Skeletal muscle tissue (tissue), 4 donors: ENCODE results near the gene KLHL6. TPM values are rescaled to one million over a fixed set of nuclear protein-coding genes. Genes with fewer than 3 reads are reported as not detected.

Source experiments
- H3K27ac ChIP-seq: one replicate; pipeline ENCODE4 v1.7.0; 2013; ENCODE audit warnings: mild to moderate bottlenecking, low read depth, low read length, inconsistent platforms
- H3K27me3 ChIP-seq, 3 donors: one replicate each; pipeline ENCODE4 v1.7.0; 2013; ENCODE audit warnings: low read length in 3 of 3; ENCODE audit not compliant: control insufficient read depth in 3 of 3, insufficient read depth in 3 of 3
- H3K36me3 ChIP-seq, 3 donors: one replicate each; pipeline ENCODE4 v1.7.0; 2013; ENCODE audit warnings: low read length in 3 of 3; ENCODE audit not compliant: control insufficient read depth in 3 of 3, insufficient read depth in 3 of 3
- H3K4me1 ChIP-seq, 3 donors: one replicate each; pipeline ENCODE4 v1.7.0; 2013; ENCODE audit warnings: low read length in 3 of 3, mild to moderate bottlenecking in 3 of 3; ENCODE audit not compliant: control insufficient read depth in 3 of 3, insufficient read depth in 3 of 3
- H3K4me3 ChIP-seq, 3 donors: one replicate each; pipeline ENCODE4 v1.7.0; 2013; ENCODE audit warnings: low read length in 3 of 3
- H3K9ac ChIP-seq, 3 donors: one replicate each; pipeline ENCODE4 v1.7.0; 2013; ENCODE audit warnings: low read length in 3 of 3, mild to moderate bottlenecking in 3 of 3, moderate library complexity in 2 of 3, low read depth in 1 of 3
- H3K9me3 ChIP-seq, 3 donors: one replicate each; pipeline ENCODE4 v1.7.0; 2013; ENCODE audit warnings: low read length in 3 of 3; ENCODE audit not compliant: control insufficient read depth in 3 of 3
- total RNA-seq: library from RNA; depleted of rRNA; stranded (reverse); fragments of >200 nt; gene quantifications from one replicate; pipeline ENCODE4 v1.2.3, GENCODE V29; 2014
- donor health status: Osteomylitis.

Gene KLHL6
- total RNA-seq, 1 donor from 2014 or later = 1.0 TPM

DNA sequence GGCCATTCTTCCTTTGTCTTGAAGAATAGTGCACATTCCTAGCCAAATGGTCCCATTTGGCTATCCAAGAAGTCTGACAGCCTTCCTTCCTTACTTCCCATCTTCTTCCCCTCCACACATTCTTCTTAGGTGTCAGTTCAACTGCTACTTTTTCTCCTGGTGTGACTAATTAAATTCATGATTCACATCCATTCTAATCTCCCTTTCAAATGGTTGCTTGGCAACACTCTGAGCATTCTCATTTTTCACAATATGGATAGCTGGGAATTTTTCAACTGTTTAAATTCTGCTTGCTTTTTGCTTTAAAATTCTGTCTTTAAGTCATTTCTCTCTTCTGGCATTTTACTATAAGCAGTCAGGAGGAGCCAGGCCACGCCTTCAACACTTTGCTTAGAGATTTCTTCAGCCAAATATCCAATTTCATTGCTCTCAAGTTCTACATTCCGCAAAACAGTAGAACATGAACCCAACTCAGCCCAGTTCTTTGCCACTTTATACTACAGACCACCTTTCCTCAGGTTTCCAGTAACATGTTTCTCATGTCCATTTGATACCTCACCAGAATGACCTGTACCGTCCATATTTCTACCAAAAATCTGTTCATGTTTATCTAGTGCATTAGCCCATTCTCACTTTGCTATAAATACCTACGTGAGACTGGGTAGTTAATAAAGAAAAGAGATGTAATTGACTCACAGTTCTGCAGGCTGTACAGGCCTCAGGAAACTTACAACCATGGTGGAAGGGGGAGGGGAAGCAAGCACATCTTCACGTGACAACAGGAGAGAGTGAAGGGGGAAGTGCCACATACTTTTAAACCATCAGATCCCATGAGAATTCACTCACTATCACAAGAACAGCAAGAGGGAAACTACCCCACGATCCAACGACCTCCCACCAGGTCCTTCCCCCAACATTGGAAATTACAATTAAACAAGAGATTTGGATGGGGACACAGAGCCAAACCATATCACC is 95.1 kb downstream of the KLHL6 start:
- H3K4me3 ChIP-seq = no peak overlapping the region
- H3K9ac ChIP-seq = no peak overlapping the region
- peaks cover 0 to 2% (median 0%) of the 10 kb centered on the region in 3 donors for H3K36me3 ChIP-seq
- no peaks in the 10 kb centered on the region for H3K27me3 ChIP-seq
- no peak overlapping the region for H3K27ac ChIP-seq
- no peaks in the 10 kb centered on the region for H3K4me1 ChIP-seq
- H3K9me3 ChIP-seq = no peaks in the 10 kb centered on the region

DNA sequence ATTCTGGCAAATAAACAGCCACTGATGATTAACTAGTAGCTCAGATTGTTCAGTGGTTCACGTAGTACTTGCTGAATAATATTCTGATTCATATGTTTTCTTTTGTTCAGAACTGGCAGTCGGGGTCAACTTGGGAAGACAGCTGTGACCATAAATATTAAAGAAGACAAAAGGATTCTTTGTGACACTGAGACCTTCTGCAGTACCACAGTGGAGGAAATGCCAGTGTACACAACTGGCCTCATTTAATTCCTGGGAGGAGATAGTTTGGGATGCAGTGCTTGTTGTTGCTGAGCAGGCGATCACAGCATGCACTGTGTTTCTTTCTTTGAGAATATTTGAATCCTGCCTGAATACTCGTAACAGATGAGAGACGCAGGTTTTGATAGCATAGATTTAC is 100.4 kb downstream of the KLHL6 start:
- H3K4me1 ChIP-seq = peaks cover 0 to 3% (median under 1%) of the 10 kb centered on the region in 3 donors
- H3K9ac ChIP-seq = no peak overlapping the region
- no peak overlapping the region for H3K4me3 ChIP-seq
- H3K36me3 ChIP-seq = peaks cover 0 to 12% (median 5%) of the 10 kb centered on the region in 3 donors
- H3K27me3 ChIP-seq = no peaks in the 10 kb centered on the region
- H3K27ac ChIP-seq = peak overlapping the region; percentile 23
- no peaks in the 10 kb centered on the region for H3K9me3 ChIP-seq

DNA sequence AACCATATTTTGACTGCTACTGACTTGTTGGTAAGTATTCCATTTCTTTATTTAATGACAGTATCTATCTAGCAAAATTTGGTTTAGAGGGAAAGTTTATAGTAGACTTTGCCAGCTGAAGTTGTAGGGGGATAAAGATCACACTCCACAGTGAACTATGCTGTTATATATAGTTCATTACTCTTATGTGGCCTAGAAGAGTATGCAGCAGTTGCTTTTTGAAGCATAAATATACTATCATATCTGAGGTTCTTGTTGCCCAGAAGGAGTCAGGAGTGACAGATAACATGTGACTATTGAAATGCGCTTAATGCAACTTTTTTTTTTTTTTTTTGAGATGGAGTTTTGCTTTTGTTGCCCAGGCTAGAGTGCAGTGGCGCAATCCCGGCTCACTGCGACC is 101.4 kb downstream of the KLHL6 start:
- Histone ChIP-seq H3K4me1 (peaks cover 3 to 9% (median 5%) of the 10 kb centered on the region in 3 donors), H3K4me3 (no peak overlapping the region), H3K27ac (peak overlapping the region; percentile 61), H3K36me3 (peaks cover 0 to 12% (median 5%) of the 10 kb centered on the region in 3 donors), H3K9me3 (no peaks in the 10 kb centered on the region), H3K9ac (no peak overlapping the region), H3K27me3 (no peaks in the 10 kb centered on the region)

DNA sequence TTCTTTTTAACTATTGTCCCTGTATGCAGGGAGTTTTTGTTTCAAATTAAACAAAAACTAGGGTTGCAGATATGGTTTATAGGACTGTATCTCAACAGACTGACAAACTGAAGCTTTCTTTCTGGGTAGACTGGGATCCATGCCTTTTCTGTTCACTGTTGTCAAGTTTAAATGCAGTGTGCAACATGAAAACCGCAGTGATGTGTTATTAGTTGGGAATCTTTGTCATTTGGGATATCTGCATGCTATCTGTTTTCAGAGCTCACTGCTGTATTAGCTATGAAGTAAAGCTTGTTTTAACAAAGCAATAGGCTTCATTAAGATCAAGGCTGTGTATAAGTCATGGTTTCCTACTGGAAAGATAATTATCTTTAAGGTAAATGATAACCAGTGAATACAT is 105.7 kb downstream of the KLHL6 start:
- Histone ChIP-seq H3K27ac (peak overlapping the region; percentile 55), H3K9ac (peak overlapping the region; percentile 57 to 74 (median 58)), H3K4me1 (peaks cover 3 to 16% (median 12%) of the 10 kb centered on the region in 3 donors)

DNA sequence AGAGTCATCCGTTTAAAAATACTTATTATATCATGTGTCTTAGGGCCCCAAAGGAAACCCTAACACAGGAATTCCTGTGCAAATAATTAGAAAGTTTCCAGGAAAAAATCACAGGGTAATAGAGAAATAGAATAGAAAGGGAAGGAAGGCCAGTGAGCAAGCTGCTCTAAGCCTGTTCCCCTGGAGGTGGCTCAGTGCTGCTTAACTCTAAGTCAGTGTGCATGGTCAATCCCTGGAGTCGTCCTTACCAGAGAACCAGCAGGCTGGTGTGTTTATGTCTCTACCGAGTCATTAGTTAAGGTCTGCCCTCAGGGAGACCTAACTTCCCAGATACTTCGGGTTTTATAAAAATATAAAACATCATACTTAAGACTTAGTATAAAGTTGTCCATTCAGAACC is 106.1 kb downstream of the KLHL6 start:
- H3K9ac ChIP-seq = peak overlapping the region; percentile 57 to 74 (median 58)
- H3K27me3 ChIP-seq = no peaks in the 10 kb centered on the region
- H3K4me3 ChIP-seq = peak overlapping the region; percentile 42 to 95 (median 51)
- H3K4me1 ChIP-seq = peaks cover 3 to 16% (median 12%) of the 10 kb centered on the region in 3 donors
- no peaks in the 10 kb centered on the region for H3K9me3 ChIP-seq
- peaks cover 0 to 9% (median 3%) of the 10 kb centered on the region in 3 donors for H3K36me3 ChIP-seq
- peak overlapping the region; percentile 55 for H3K27ac ChIP-seq

More for the DNA sequence above, 105.7 kb downstream of the KLHL6 start:
- Histone ChIP-seq H3K9me3 (no peaks in the 10 kb centered on the region), H3K27me3 (no peaks in the 10 kb centered on the region), H3K4me3 (peak overlapping the region; percentile 42 to 95 (median 51)), H3K36me3 (peaks cover 0 to 11% (median 3%) of the 10 kb centered on the region in 3 donors)

DNA sequence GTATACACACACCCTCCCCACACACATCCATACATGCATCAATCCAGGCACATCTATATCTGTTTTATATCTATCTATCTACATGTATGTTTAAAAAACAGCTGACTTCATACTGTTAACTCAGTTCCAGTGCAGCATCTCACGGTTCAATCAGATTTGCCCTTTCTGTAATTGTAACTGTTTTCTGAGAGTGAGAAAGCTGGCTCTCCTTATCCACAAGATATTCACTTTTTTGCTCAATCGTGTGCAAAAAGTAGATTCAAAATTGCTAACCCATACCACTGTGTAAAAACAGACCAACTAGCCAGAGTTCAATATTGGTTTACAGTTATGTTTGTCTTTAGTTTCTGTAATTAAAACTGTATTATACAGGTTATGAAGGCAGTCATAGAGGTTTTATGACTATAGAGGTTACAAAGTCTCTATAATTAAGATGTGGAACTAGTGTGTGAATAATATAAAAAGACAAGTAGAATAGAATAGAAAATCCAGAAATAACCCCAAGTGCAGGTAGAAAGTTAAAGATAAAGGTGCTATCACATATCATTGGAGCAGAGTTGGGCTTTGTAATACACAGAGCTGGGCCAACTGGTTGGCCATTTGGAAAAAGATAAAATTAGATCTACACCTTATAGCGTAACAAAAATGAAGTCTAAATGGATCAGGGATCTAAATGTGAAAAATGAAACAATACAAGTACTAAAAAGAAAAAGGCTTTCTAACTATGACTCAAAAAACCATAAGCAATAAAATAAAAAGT is 107.0 kb downstream of the KLHL6 start:
- Histone ChIP-seq H3K36me3 (peaks cover 0 to 4% (median under 1%) of the 10 kb centered on the region in 3 donors), H3K27ac (peak overlapping the region; percentile 55), H3K9ac (peak overlapping the region; percentile 82 to 92 (median 87))

DNA sequence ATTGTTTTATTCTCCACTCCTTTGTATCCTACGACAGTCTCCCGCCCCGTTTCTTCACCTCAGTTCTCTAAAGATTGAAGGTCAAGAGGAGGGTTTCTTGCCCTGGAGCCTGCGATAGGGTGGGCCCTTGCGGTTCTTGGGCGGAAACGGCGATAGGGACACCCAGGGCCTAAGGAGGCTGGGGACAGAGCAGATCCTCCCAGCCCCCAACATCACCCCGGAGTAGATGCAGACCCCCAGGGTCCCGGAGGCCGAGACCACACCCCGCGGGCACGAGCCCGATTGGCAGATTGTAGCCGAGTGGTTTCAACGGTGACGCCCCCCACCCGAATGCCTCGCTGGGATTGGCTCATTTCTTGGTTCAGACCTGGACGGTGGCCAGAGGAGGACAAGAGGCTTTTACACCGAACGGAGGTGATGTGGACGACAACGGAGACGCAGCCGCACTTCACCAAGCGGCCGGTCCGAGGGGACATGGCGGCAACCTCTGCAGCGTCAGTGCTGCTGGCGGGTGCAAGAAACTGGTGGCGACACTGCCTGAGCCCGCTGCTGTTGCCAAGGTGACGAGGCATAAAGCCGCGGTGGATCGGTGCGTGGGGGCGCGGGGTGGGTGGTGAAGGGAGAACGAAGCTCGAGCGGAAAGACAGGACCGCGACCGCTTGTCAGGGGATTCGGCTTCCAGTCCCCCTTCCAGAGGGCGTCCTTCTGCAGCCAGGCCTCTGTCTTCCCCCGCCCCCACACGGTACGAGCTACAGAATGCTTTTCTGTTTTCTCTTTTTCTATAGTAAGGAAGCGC is 108.1 kb downstream of the KLHL6 start:
- Histone ChIP-seq H3K4me1 (peaks cover 0 to 16% (median 12%) of the 10 kb centered on the region in 3 donors), H3K9me3 (peaks cover 2 to 7% (median 2%) of the 10 kb centered on the region in 3 donors), H3K36me3 (peaks cover 0 to 3% (median 0%) of the 10 kb centered on the region in 3 donors), H3K27ac (peak overlapping the region; percentile 63), H3K9ac (peak overlapping the region; percentile 82 to 92 (median 87)), H3K4me3 (peak overlapping the region; percentile 92 to 95 (median 94)), H3K27me3 (no peaks in the 10 kb centered on the region)

More for the DNA sequence above, 107.0 kb downstream of the KLHL6 start:
- Histone ChIP-seq H3K27me3 (no peaks in the 10 kb centered on the region), H3K9me3 (peaks cover under 1 to 2% (median 2%) of the 10 kb centered on the region in 3 donors), H3K4me1 (peaks cover 0 to 16% (median 12%) of the 10 kb centered on the region in 3 donors), H3K4me3 (peak overlapping the region; percentile 92 to 95 (median 94))

DNA sequence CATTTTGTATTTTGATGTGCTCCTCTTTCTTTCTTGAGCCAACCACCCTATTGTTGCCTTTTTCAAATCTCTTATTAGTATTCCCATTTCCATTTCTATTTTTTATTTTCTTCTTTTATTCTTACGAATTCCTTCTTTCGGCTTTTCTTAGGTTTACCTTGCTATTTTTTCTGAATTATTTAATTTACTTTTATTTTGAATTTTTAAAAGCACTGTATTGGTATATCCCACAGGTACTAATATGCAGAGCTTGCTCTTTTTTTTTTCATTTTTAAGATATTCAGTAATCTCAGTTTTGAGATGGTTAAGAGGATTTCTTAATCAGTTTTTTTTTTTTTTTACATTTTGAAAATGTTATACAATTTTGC is 108.7 kb downstream of the KLHL6 start:
- Histone ChIP-seq H3K9ac (peak overlapping the region in 2 of 3 donors; percentile 87 to 92), H3K36me3 (no peaks in the 10 kb centered on the region), H3K4me1 (peaks cover 0 to 16% (median 12%) of the 10 kb centered on the region in 3 donors), H3K27ac (peak overlapping the region; percentile 63), H3K9me3 (peaks cover 2 to 7% (median 2%) of the 10 kb centered on the region in 3 donors), H3K27me3 (no peaks in the 10 kb centered on the region), H3K4me3 (peak overlapping the region; percentile 92 to 95 (median 94))

DNA sequence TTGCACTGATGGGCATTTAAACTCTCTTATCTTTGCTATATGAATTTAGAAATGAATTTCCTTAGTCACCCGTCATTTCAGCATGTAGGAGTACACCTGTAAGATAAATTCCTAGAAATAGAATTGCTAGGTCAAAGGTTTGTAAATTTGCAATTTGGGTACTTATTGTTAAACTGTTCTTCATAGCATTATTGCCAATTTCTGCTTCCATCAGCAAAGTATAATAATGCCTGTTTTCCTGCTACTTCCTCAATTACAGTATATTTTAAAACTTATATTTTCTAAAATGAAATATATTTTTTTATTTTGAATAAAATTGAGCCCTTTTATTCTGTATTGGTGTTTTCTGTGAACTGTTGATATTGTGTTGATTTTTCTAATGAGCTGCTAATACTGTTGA is 110.8 kb downstream of the KLHL6 start:
- H3K36me3 ChIP-seq = no peaks in the 10 kb centered on the region
- H3K9me3 ChIP-seq = peaks cover 2 to 7% (median 2%) of the 10 kb centered on the region in 3 donors
- H3K4me3 ChIP-seq = no peak overlapping the region
- no peaks in the 10 kb centered on the region for H3K27me3 ChIP-seq
- H3K9ac ChIP-seq = no peak overlapping the region
- H3K27ac ChIP-seq = no peak overlapping the region
- H3K4me1 ChIP-seq = peaks cover 0 to 13% (median 8%) of the 10 kb centered on the region in 3 donors
